SK-N-SH (cell line): Measurements from ENCODE around the gene MLLT11.

ENCODE experiments used
- CHD2 ChIP-seq: fragments of 150-350 bp; IDR thresholded peaks from 2 replicates; pipeline ENCODE4 v1.6.1; 2018; ENCODE audit warnings: low read length; ENCODE audit not compliant: partially characterized antibody
- EZH2phosphoT487 ChIP-seq: fragments of 200-600 bp; sonication (generic); IDR thresholded peaks from 2 replicates; pipeline ENCODE4 v1.6.1; 2017; ENCODE audit warnings: low read depth, mixed run types, mild to moderate bottlenecking, antibody characterized with exemption, moderate library complexity, borderline replicate concordance
- POLR2AphosphoS5 ChIP-seq: IDR thresholded peaks from 2 replicates; pipeline ENCODE4 v1.6.1; 2012; ENCODE audit warnings: low read depth, low read length
- RAD21 ChIP-seq: IDR thresholded peaks from 2 replicates; pipeline ENCODE4 v1.6.1; 2012; ENCODE audit warnings: mild to moderate bottlenecking, low read length
- RCOR1 ChIP-seq: fragments of 150-350 bp; IDR thresholded peaks from 2 replicates; pipeline ENCODE4 v1.6.1; 2017; ENCODE audit warnings: antibody characterized with exemption, low read length
- SIN3A ChIP-seq: IDR thresholded peaks from 2 replicates; pipeline ENCODE4 v1.6.1; 2012; ENCODE audit warnings: low read depth, mild to moderate bottlenecking, low read length, moderate library complexity, borderline replicate concordance
- TAF1 ChIP-seq: IDR thresholded peaks from 2 replicates; pipeline ENCODE4 v1.6.1; 2012; ENCODE audit warnings: low read depth, mild to moderate bottlenecking, low read length, moderate library complexity, borderline replicate concordance
- TF ChIP-seq, protein P1 (sequence below): fragments of 200-600 bp; sonication (generic); IDR thresholded peaks from 2 replicates; pipeline ENCODE4 v1.6.1; 2017; ENCODE audit warnings: antibody characterized with exemption, mild to moderate bottlenecking, moderate library complexity
- TF ChIP-seq, protein P2 (sequence below): IDR thresholded peaks from 2 replicates; pipeline ENCODE4 v1.4.0; 2012; ENCODE audit warnings: low read depth, borderline replicate concordance
- TF ChIP-seq, protein P3 (sequence below): IDR thresholded peaks from 2 replicates; pipeline ENCODE4 v1.4.0; 2012; ENCODE audit warnings: low read depth

DNA sequence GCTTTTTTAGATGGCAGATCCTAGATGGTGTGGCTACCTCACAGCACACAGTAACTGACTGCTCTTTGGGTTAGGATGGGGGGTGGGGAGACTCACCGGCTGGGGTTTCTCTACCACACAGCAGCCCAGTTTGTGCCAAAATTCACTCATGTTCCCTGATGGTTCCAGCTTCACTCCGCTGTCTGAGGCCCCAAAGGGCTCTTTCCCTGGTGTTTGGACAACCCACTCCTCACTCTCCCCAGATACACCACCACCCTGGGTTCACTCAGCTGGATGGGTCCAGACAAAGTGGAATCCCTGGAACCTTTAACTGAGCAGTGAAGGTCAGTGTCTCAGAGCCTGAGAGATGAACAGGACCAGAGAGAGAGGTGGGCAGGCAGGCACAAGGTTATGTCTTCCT lies 4.6 kb upstream of the MLLT11 start:
- TF ChIP-seq, protein P1, sequence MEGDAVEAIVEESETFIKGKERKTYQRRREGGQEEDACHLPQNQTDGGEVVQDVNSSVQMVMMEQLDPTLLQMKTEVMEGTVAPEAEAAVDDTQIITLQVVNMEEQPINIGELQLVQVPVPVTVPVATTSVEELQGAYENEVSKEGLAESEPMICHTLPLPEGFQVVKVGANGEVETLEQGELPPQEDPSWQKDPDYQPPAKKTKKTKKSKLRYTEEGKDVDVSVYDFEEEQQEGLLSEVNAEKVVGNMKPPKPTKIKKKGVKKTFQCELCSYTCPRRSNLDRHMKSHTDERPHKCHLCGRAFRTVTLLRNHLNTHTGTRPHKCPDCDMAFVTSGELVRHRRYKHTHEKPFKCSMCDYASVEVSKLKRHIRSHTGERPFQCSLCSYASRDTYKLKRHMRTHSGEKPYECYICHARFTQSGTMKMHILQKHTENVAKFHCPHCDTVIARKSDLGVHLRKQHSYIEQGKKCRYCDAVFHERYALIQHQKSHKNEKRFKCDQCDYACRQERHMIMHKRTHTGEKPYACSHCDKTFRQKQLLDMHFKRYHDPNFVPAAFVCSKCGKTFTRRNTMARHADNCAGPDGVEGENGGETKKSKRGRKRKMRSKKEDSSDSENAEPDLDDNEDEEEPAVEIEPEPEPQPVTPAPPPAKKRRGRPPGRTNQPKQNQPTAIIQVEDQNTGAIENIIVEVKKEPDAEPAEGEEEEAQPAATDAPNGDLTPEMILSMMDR, result no peak
- TF ChIP-seq, protein P2, sequence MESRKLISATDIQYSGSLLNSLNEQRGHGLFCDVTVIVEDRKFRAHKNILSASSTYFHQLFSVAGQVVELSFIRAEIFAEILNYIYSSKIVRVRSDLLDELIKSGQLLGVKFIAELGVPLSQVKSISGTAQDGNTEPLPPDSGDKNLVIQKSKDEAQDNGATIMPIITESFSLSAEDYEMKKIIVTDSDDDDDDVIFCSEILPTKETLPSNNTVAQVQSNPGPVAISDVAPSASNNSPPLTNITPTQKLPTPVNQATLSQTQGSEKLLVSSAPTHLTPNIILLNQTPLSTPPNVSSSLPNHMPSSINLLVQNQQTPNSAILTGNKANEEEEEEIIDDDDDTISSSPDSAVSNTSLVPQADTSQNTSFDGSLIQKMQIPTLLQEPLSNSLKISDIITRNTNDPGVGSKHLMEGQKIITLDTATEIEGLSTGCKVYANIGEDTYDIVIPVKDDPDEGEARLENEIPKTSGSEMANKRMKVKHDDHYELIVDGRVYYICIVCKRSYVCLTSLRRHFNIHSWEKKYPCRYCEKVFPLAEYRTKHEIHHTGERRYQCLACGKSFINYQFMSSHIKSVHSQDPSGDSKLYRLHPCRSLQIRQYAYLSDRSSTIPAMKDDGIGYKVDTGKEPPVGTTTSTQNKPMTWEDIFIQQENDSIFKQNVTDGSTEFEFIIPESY, result no peak
- TF ChIP-seq CHD2, result no peak
- TF ChIP-seq, protein P3, sequence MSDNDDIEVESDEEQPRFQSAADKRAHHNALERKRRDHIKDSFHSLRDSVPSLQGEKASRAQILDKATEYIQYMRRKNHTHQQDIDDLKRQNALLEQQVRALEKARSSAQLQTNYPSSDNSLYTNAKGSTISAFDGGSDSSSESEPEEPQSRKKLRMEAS, result no peak
- TF ChIP-seq RAD21, result no peak
- no peak for TF ChIP-seq EZH2phosphoT487
- no peak for TF ChIP-seq POLR2AphosphoS5
- no peak for TF ChIP-seq SIN3A
- no peak for TF ChIP-seq TAF1
- no peak for TF ChIP-seq RCOR1
